SK-N-SH (cell line): ENCODE measurements around the gene RPP30. TPM values are rescaled to one million over a fixed set of nuclear protein-coding genes. Genes with fewer than 3 reads are reported as not detected.
A peak's percentile ranks its signal among the peaks of the same experiment; 100 is the strongest.

Experiments
- CTCF ChIA-PET: fragments of 300-600, 350-600 bp; formaldehyde crosslinking; extraction: SDS; loops from one replicate; lab custom pipeline; 2021; lab: Yijun Ruan, JAX
- POLR2A ChIA-PET: fragments of 350-600 bp; sonication (Branson Sonifier 250); formaldehyde crosslinking; extraction: SDS; loops from one replicate; lab custom pipeline; 2020; ENCODE audit warnings: antibody characterized with exemption, inconsistent platforms; lab: Yijun Ruan, JAX
- DNase-seq: peaks from one replicate; pipeline ENCODE4 v3.0.0; 2012
- H2AFZ ChIP-seq: fragments of 200-600 bp; sonication (generic); 2 replicates; pipeline ENCODE4 v1.8.1; 2016; ENCODE audit warnings: antibody characterized with exemption, mild to moderate bottlenecking, low read depth
- H3F3A ChIP-seq: fragments of 200-600 bp; sonication (generic); replicated peaks from 2 replicates; pipeline ENCODE3; 2016; ENCODE audit warnings: antibody characterized with exemption, mild to moderate bottlenecking; ENCODE audit not compliant: insufficient read depth
- H3K27ac ChIP-seq, 2 experiments: fragments of 200-500 bp in 1 of 2; fragments of 200-600 bp in 1 of 2; sonication (Bioruptor generic) in 1 of 2; sonication (generic), shearing (Covaris generic) in 1 of 2; 2 replicates each; pipeline versions ENCODE4 v1.5.1 to v1.6.1; 2014 to 2016; ENCODE audit warnings: low read depth in 2 of 2, inconsistent platforms in 1 of 2, low read length in 1 of 2, mild to moderate bottlenecking in 1 of 2, mixed read lengths in 1 of 2
- H3K27me3 ChIP-seq: fragments of 200-600 bp; sonication (generic), shearing (Covaris generic); 2 replicates; pipeline ENCODE4 v1.6.1; 2016; ENCODE audit warnings: mixed run types; ENCODE audit not compliant: insufficient read depth
- H3K36me3 ChIP-seq, 2 experiments: fragments of 200-500 bp in 1 of 2; fragments of 200-600 bp in 1 of 2; sonication (Bioruptor generic) in 1 of 2; sonication (generic) in 1 of 2; replicated peaks in 1 of 2; 2 replicates each; pipeline versions ENCODE3 to v1.5.1; 2014 to 2016; ENCODE audit warnings: low read length in 1 of 2, mild to moderate bottlenecking in 1 of 2; ENCODE audit not compliant: insufficient read depth in 2 of 2, control insufficient read depth in 1 of 2
- H3K4me1 ChIP-seq, 2 experiments: fragments of 200-500 bp in 1 of 2; fragments of 200-600 bp in 1 of 2; sonication (Bioruptor generic) in 1 of 2; sonication (generic), shearing (Covaris generic) in 1 of 2; 2 replicates each; pipeline versions ENCODE4 v1.5.1 to v1.6.1; 2014 to 2016; ENCODE audit warnings: low read depth in 1 of 2, low read length in 1 of 2, mixed run types in 1 of 2; ENCODE audit not compliant: insufficient read depth in 2 of 2, control insufficient read depth in 1 of 2
- H3K4me2 ChIP-seq: fragments of 200-600 bp; sonication (generic), shearing (Covaris generic); 2 replicates; pipeline ENCODE4 v1.6.1; 2017; ENCODE audit warnings: mixed run types
- H3K4me3 ChIP-seq, 2 experiments: fragments of 200-500 bp in 1 of 2; fragments of 200-600 bp in 1 of 2; sonication (Bioruptor generic) in 1 of 2; sonication (generic), shearing (Covaris generic) in 1 of 2; 2 replicates each; pipeline versions ENCODE4 v1.5.1 to v1.8.1; 2014 to 2016; ENCODE audit warnings: low read depth in 2 of 2, inconsistent platforms in 1 of 2, low read length in 1 of 2, mild to moderate bottlenecking in 1 of 2, mixed read lengths in 1 of 2, moderate library complexity in 1 of 2
- H3K79me2 ChIP-seq: fragments of 200-600 bp; sonication (generic); 2 replicates; pipeline ENCODE4 v1.8.1; 2017; ENCODE audit warnings: mild to moderate bottlenecking; ENCODE audit not compliant: insufficient read depth
- H3K9ac ChIP-seq: fragments of 200-600 bp; sonication (generic); 2 replicates; pipeline ENCODE4 v1.6.1; 2017; ENCODE audit warnings: mixed run types
- H3K9me2 ChIP-seq: fragments of 200-600 bp; sonication (generic); 2 replicates; pipeline ENCODE4 v1.6.1; 2017; ENCODE audit warnings: mixed run types
- H3K9me3 ChIP-seq: fragments of 200-600 bp; sonication (generic); 2 replicates; pipeline ENCODE4 v1.6.1; 2017; ENCODE audit warnings: mixed run types, mild to moderate bottlenecking, moderate library complexity
- H4K20me1 ChIP-seq: fragments of 200-600 bp; sonication (generic); 2 replicates; pipeline ENCODE4 v1.6.1; 2017; ENCODE audit warnings: mild to moderate bottlenecking, mixed run types; ENCODE audit not compliant: insufficient read depth
- CHD2 ChIP-seq: fragments of 150-350 bp; IDR thresholded peaks from 2 replicates; pipeline ENCODE4 v1.6.1; 2018; ENCODE audit warnings: low read length; ENCODE audit not compliant: partially characterized antibody
- ELF1 ChIP-seq: IDR thresholded peaks from 2 replicates; pipeline ENCODE4 v1.4.0; 2012
- EP300 ChIP-seq, 2 experiments: IDR thresholded peaks; 2 replicates each; pipeline versions ENCODE4 v1.4.0 to v1.6.1; 2012; ENCODE audit warnings: borderline replicate concordance in 1 of 2, low read depth in 1 of 2, low read length in 1 of 2
- EZH2phosphoT487 ChIP-seq: fragments of 200-600 bp; sonication (generic); IDR thresholded peaks from 2 replicates; pipeline ENCODE4 v1.6.1; 2017; ENCODE audit warnings: low read depth, mixed run types, mild to moderate bottlenecking, antibody characterized with exemption, moderate library complexity, borderline replicate concordance
- FOXM1 ChIP-seq: IDR thresholded peaks from 2 replicates; pipeline ENCODE4 v1.4.0; 2012; ENCODE audit warnings: low read depth, mild to moderate bottlenecking
- GATA2 ChIP-seq: sonication (generic); formaldehyde crosslinking; IDR thresholded peaks from 2 replicates; pipeline ENCODE4 v1.5.0; 2020; ENCODE audit warnings: mild to moderate bottlenecking, missing genetic modification reagents
- JUND ChIP-seq: IDR thresholded peaks from 2 replicates; pipeline ENCODE4 v1.4.0; 2012
- MXI1 ChIP-seq: IDR thresholded peaks from 2 replicates; pipeline ENCODE4 v1.6.1; 2012; ENCODE audit warnings: mild to moderate bottlenecking, low read depth, low read length, improper control_type of control experiment
- NFIC ChIP-seq: IDR thresholded peaks from 2 replicates; pipeline ENCODE4 v1.4.0; 2012; ENCODE audit warnings: borderline replicate concordance
- NRF1 ChIP-seq: IDR thresholded peaks from 2 replicates; pipeline ENCODE4 v1.6.1; 2012; ENCODE audit warnings: low read depth, mild to moderate bottlenecking, low read length
- RCOR1 ChIP-seq: fragments of 150-350 bp; IDR thresholded peaks from 2 replicates; pipeline ENCODE4 v1.6.1; 2017; ENCODE audit warnings: antibody characterized with exemption, low read length
- RFX5 ChIP-seq: IDR thresholded peaks from 2 replicates; pipeline ENCODE4 v1.6.1; 2012; ENCODE audit warnings: mild to moderate bottlenecking, improper control_type of control experiment, low read length
- SIN3A ChIP-seq: IDR thresholded peaks from 2 replicates; pipeline ENCODE4 v1.6.1; 2012; ENCODE audit warnings: low read depth, mild to moderate bottlenecking, low read length, moderate library complexity, borderline replicate concordance
- SMC3 ChIP-seq: IDR thresholded peaks from 2 replicates; pipeline ENCODE4 v1.6.1; 2012; ENCODE audit warnings: low read depth, low read length, improper control_type of control experiment
- TAF1 ChIP-seq: IDR thresholded peaks from 2 replicates; pipeline ENCODE4 v1.6.1; 2012; ENCODE audit warnings: low read depth, mild to moderate bottlenecking, low read length, moderate library complexity, borderline replicate concordance
- TEAD4 ChIP-seq: IDR thresholded peaks from 2 replicates; pipeline ENCODE4 v1.4.0; 2012; ENCODE audit warnings: mild to moderate bottlenecking, borderline replicate concordance; ENCODE audit not compliant: insufficient read depth
- WGBS: methylation state at CpG from one replicate; pipeline ENCODE4 v1.1.6; 2017; ENCODE audit warnings: low lambda C conversion rate; 5-methylcytosine and 5-hydroxymethylcytosine counted together
- polyA plus RNA-seq, 3 experiments: library from polyadenylated mRNA; depleted of rRNA; stranded (reverse); fragments of >200 nt; gene quantifications; 2 replicates each; pipeline ENCODE4 v1.2.3, GENCODE V29; 2012
- TF ChIP-seq, protein P1 (sequence below): IDR thresholded peaks from 2 replicates; pipeline ENCODE4 v1.4.0; 2012; ENCODE audit warnings: low read depth, borderline replicate concordance
- TF ChIP-seq, protein P2 (sequence below): IDR thresholded peaks from 2 replicates; pipeline ENCODE4 v1.4.0; 2012; ENCODE audit warnings: low read depth, borderline replicate concordance
- TF ChIP-seq, protein P3 (sequence below): IDR thresholded peaks from 2 replicates; pipeline ENCODE4; 2012
- TF ChIP-seq, protein P4 (sequence below): IDR thresholded peaks from 2 replicates; pipeline ENCODE4 v1.4.0; 2012; ENCODE audit warnings: low read depth

RPP30 gene
- polyA plus RNA-seq, 1 of the 3 experiments (the other 2 are of a cell fraction) = 16.7 TPM

DNA sequence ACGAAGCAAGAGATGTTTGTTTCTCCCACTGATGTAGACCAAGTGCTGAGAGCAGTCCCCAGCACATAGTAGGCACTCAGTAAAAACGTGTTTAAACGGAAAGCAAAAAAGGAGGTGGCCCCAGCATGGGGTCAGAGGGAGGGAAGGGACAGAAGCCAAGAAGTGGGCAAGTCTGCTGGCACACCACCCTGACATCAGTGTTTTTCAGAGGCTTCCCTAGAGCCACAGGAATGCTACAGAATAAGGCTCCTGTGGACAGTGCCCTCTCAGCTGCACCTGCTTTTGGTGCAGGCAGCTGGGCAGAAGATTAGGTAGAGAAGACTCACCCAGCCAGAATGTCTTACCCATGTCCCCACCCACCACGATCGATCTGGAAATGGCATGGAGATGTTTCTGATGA is 57.4 kb downstream of the RPP30 start:
- ChIA-PET POLR2A (no interaction called here), CTCF (interaction anchor here (0.8 to 1.4 kb wide), 2 partner anchors 18 to 321 kb away, joined by 4 read pairs; no protein-coding TSS in a partner anchor)
- H3K36me3 ChIP-seq = no peaks in the 10 kb centered on the region
- no peak overlapping the region for H3K9ac ChIP-seq
- peaks cover 47% of the 10 kb centered on the region for H3F3A ChIP-seq
- no peaks in the 10 kb centered on the region for H3K9me2 ChIP-seq
- H3K9me3 ChIP-seq = no peaks in the 10 kb centered on the region
- no peak for TF ChIP-seq GATA2 (CRISPR knock-in tag)
- TF ChIP-seq, protein P1, sequence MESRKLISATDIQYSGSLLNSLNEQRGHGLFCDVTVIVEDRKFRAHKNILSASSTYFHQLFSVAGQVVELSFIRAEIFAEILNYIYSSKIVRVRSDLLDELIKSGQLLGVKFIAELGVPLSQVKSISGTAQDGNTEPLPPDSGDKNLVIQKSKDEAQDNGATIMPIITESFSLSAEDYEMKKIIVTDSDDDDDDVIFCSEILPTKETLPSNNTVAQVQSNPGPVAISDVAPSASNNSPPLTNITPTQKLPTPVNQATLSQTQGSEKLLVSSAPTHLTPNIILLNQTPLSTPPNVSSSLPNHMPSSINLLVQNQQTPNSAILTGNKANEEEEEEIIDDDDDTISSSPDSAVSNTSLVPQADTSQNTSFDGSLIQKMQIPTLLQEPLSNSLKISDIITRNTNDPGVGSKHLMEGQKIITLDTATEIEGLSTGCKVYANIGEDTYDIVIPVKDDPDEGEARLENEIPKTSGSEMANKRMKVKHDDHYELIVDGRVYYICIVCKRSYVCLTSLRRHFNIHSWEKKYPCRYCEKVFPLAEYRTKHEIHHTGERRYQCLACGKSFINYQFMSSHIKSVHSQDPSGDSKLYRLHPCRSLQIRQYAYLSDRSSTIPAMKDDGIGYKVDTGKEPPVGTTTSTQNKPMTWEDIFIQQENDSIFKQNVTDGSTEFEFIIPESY = no peak
- TF ChIP-seq, protein P2, sequence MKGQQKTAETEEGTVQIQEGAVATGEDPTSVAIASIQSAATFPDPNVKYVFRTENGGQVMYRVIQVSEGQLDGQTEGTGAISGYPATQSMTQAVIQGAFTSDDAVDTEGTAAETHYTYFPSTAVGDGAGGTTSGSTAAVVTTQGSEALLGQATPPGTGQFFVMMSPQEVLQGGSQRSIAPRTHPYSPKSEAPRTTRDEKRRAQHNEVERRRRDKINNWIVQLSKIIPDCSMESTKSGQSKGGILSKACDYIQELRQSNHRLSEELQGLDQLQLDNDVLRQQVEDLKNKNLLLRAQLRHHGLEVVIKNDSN = no peak
- no peak for TF ChIP-seq NRF1
- TF ChIP-seq JUND = no peak
- TF ChIP-seq, protein P3, sequence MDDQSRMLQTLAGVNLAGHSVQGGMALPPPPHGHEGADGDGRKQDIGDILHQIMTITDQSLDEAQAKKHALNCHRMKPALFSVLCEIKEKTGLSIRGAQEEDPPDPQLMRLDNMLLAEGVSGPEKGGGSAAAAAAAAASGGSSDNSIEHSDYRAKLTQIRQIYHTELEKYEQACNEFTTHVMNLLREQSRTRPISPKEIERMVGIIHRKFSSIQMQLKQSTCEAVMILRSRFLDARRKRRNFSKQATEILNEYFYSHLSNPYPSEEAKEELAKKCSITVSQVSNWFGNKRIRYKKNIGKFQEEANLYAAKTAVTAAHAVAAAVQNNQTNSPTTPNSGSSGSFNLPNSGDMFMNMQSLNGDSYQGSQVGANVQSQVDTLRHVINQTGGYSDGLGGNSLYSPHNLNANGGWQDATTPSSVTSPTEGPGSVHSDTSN = no peak
- no peak for TF ChIP-seq NFIC
- no peak for TF ChIP-seq SMC3
- TF ChIP-seq TEAD4 = no peak
- TF ChIP-seq CHD2 = no peak
- no peak for TF ChIP-seq RFX5
- TF ChIP-seq SIN3A = no peak
- TF ChIP-seq EZH2phosphoT487 = no peak
- TF ChIP-seq, protein P4, sequence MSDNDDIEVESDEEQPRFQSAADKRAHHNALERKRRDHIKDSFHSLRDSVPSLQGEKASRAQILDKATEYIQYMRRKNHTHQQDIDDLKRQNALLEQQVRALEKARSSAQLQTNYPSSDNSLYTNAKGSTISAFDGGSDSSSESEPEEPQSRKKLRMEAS = no peak
- no peak for TF ChIP-seq TAF1
- no peak for TF ChIP-seq EP300 (IDR thresholded peaks at IDR 0.05; ENCODE audit: borderline replicate concordance in 1 of 2, low read depth in 1 of 2, low read length in 1 of 2)
- TF ChIP-seq ELF1 = no peak
- TF ChIP-seq RCOR1 = no peak
- no peak for TF ChIP-seq FOXM1
- TF ChIP-seq MXI1 = no peak
- no peaks in the 10 kb centered on the region for H3K27me3 ChIP-seq
- H3K4me3 ChIP-seq = no peak overlapping the region
- no peak for DNase-seq
- H3K27ac ChIP-seq = peak overlapping the region; percentile 91 to 95; a peak in 3 of 4 replicates
- H2AFZ ChIP-seq = no peak overlapping the region
- WGBS = 87% methylated on average over 5 of the region's 5 CpGs
- no peak overlapping the region for H3K4me2 ChIP-seq
- H3K79me2 ChIP-seq = no peaks in the 10 kb centered on the region
- H4K20me1 ChIP-seq = no peaks in the 10 kb centered on the region
- H3K4me1 ChIP-seq = peaks cover 0 to 32% of the 10 kb centered on the region in 2 experiments; a peak in 2 of 4 replicates
